Endothelial cell of umbilical vein (primary cell): ENCODE measurements around the gene PPP1R3E. TPM values are rescaled to one million over a fixed set of nuclear protein-coding genes. Genes with fewer than 3 reads are reported as not detected.

Experiments used
- BruUV-seq: library from RNA; stranded (reverse); fragments of 400-500 nt; replicated peaks from 2 replicates; lab custom pipeline; 2021; lab: Mats Ljungman, UMichigan
- CTCF ChIA-PET: fragments of 300-600, 350-600 bp; sonication (Branson Sonifier 250); formaldehyde crosslinking; loops from one replicate; lab custom pipeline; 2021; ENCODE audit warnings: antibody characterized with exemption, inconsistent platforms; lab: Charles Lee
- POLR2A ChIA-PET: fragments of 300-600, 350-600 bp; sonication (Branson Sonifier 250); formaldehyde crosslinking; loops from one replicate; lab custom pipeline; 2021; ENCODE audit warnings: antibody characterized with exemption, inconsistent platforms; lab: Charles Lee
- DNase-seq: peaks from one replicate; pipeline ENCODE4 v3.0.0-alpha.2; 2011; ENCODE audit warnings: low read depth, low spot score
- FAIRE-seq: peaks from 2 replicates; lab custom pipeline; 2011; peaks lifted over from hg19 to GRCh38; lab: Jason Lieb, UNC
- H2AFZ ChIP-seq: 2 replicates; pipeline ENCODE4 v1.6.0; 2012; ENCODE audit warnings: low read depth, low read length, control low read depth, inconsistent platforms
- H3K27ac ChIP-seq: 2 replicates; pipeline ENCODE4 v1.5.1; 2011; ENCODE audit warnings: low read depth, mild to moderate bottlenecking, control low read depth, low read length, moderate library complexity; ENCODE audit not compliant: insufficient read depth
- H3K27me3 ChIP-seq, 2 experiments: 2 replicates each; pipeline versions ENCODE4 v1.6.0 to v1.6.1; 2011; ENCODE audit warnings: low read length in 2 of 2, mixed read lengths in 1 of 2; ENCODE audit not compliant: control insufficient read depth in 2 of 2, insufficient read depth in 2 of 2
- H3K36me3 ChIP-seq, 2 experiments: 2 replicates in 1 of 2; 3 replicates in 1 of 2; pipeline ENCODE4 v1.5.1; 2011; ENCODE audit warnings: low read length in 2 of 2, mild to moderate bottlenecking in 1 of 2, moderate library complexity in 1 of 2; ENCODE audit not compliant: control insufficient read depth in 2 of 2, insufficient read depth in 2 of 2; ENCODE audit errors: extremely low read depth in 1 of 2
- H3K4me1 ChIP-seq: 3 replicates; pipeline ENCODE4 v1.5.1; 2011; ENCODE audit warnings: mild to moderate bottlenecking, low read length; ENCODE audit not compliant: control insufficient read depth, insufficient read depth; ENCODE audit errors: extremely low read depth
- H3K4me2 ChIP-seq: 2 replicates; pipeline ENCODE4 v1.6.1; 2011; ENCODE audit warnings: low read length, control low read depth, mixed read lengths; ENCODE audit not compliant: insufficient read depth
- H3K4me3 ChIP-seq, 3 experiments: fragments of 200-600 bp in 1 of 3; sonication (generic), shearing (Covaris generic) in 1 of 3; replicated peaks in 1 of 3; 2 replicates each; pipeline ENCODE4 v1.5.1; 2011 to 2016; ENCODE audit warnings: control low read depth in 3 of 3, low read length in 3 of 3, mild to moderate bottlenecking in 2 of 3, inconsistent platforms in 1 of 3, low read depth in 1 of 3, moderate library complexity in 1 of 3; ENCODE audit not compliant: insufficient read depth in 1 of 3
- H3K79me2 ChIP-seq: 2 replicates; pipeline ENCODE4 v1.6.0; 2012; ENCODE audit warnings: low read length, inconsistent platforms; ENCODE audit not compliant: control insufficient read depth, insufficient read depth
- H3K9ac ChIP-seq: replicated peaks from 2 replicates; pipeline ENCODE3; 2011; ENCODE audit warnings: low read length, control low read depth; ENCODE audit not compliant: insufficient read depth; ENCODE audit errors: extremely low read depth
- H3K9me1 ChIP-seq: replicated peaks from 3 replicates; pipeline ENCODE4 v1.6.0; 2011; ENCODE audit warnings: mild to moderate bottlenecking, low read length; ENCODE audit not compliant: control insufficient read depth, insufficient read depth; ENCODE audit errors: extremely low read depth
- H3K9me3 ChIP-seq: replicated peaks from 2 replicates; pipeline ENCODE4 v1.5.1; 2012; ENCODE audit warnings: low read length, inconsistent platforms; ENCODE audit not compliant: control insufficient read depth, insufficient read depth
- H4K20me1 ChIP-seq: replicated peaks from 2 replicates; pipeline ENCODE3; 2011; ENCODE audit warnings: mild to moderate bottlenecking, low read length; ENCODE audit not compliant: control insufficient read depth, insufficient read depth; ENCODE audit errors: extremely low read depth
- CTCF ChIP-seq, 2 donors: IDR thresholded peaks; 1 replicate in 1 of 2; 2 replicates in 1 of 2; pipeline ENCODE4 v1.5.1; 2011; ENCODE audit warnings: low read length in 2 of 2, mild to moderate bottlenecking in 2 of 2, moderate library complexity in 2 of 2, control low read depth in 1 of 2, inconsistent platforms in 1 of 2, low read depth in 1 of 2; ENCODE audit not compliant: insufficient read depth in 1 of 2; ENCODE audit errors: extremely low read depth in 1 of 2
- EZH2 ChIP-seq: IDR thresholded peaks from 2 replicates; pipeline ENCODE4 v1.6.1; 2012; ENCODE audit warnings: borderline replicate concordance, low read depth, mild to moderate bottlenecking, moderate library complexity, low read length, inconsistent platforms; ENCODE audit not compliant: severe bottlenecking
- FOS ChIP-seq: IDR thresholded peaks from 2 replicates; pipeline ENCODE4 v1.6.1; 2011; ENCODE audit warnings: mild to moderate bottlenecking, low read length, moderate library complexity, borderline replicate concordance; ENCODE audit not compliant: insufficient read depth
- GATA2 ChIP-seq: IDR thresholded peaks from 2 replicates; pipeline ENCODE4 v1.7.0; 2011; ENCODE audit warnings: low read depth, mild to moderate bottlenecking, moderate library complexity, mixed read lengths, low read length; ENCODE audit not compliant: insufficient read length, insufficient read depth
- JUN ChIP-seq: IDR thresholded peaks from 2 replicates; pipeline ENCODE4 v1.6.1; 2011; ENCODE audit warnings: borderline replicate concordance, low read depth; ENCODE audit not compliant: insufficient read length, insufficient read depth
- MAX ChIP-seq: IDR thresholded peaks from 2 replicates; pipeline ENCODE4 v1.6.1; 2011; ENCODE audit not compliant: insufficient read depth, insufficient read length
- MYC ChIP-seq: IDR thresholded peaks from one replicate; pipeline ENCODE4 v1.6.1; 2011; ENCODE audit warnings: mild to moderate bottlenecking, low read depth, low read length
- POLR2A ChIP-seq: IDR thresholded peaks from 2 replicates; pipeline ENCODE4 v1.6.1; 2012; ENCODE audit warnings: low read depth, mild to moderate bottlenecking, control low read depth, low read length
- POLR2AphosphoS5 ChIP-seq: IDR thresholded peaks from 2 replicates; pipeline ENCODE4 v1.6.1; 2012; ENCODE audit warnings: low read depth, mild to moderate bottlenecking, control low read depth, low read length, moderate library complexity; ENCODE audit not compliant: insufficient read depth
- dilution Hi-C: fragments of 300-500 bp; cut with MboI; formaldehyde crosslinking; loops from one replicate; pipeline ENCODE4 v1.15.0; 2019; ENCODE audit warnings: low sequenced_read_pairs; ENCODE audit not compliant: extremely low pct_ligation_motif_present
- intact Hi-C: fragments of 100-400 bp; cut with micrococcal nuclease; formaldehyde crosslinking; loops from one replicate; pipeline ENCODE4 v1.10.0; 2022
- polyA plus RNA-seq, 4 experiments: library from polyadenylated mRNA; depleted of rRNA in 3 of 4; stranded (reverse) in 3 of 4; unstranded in 1 of 4; fragments of >200 nt; gene quantifications; 2 replicates each; pipeline versions ENCODE4 v1.2.1 to v1.2.3, GENCODE V29; 2011 to 2012; ENCODE audit warnings: missing spikeins in 1 of 4
- total RNA-seq: library from RNA; stranded (reverse); gene quantifications from 2 replicates; pipeline ENCODE4 v1.2.3, GENCODE V29; 2021

The PPP1R3E gene
- total and polyA plus RNA-seq, 2 donors (not counting 3 experiments of a cell fraction or from before 2014, with no cell fraction given): 4.3 to 7.4 TPM

- H3K79me2 ChIP-seq: peaks cover 27% of the 10 kb centered on the region
- peak overlapping the region; percentile 58 for H3K9ac ChIP-seq
- peaks cover 16% of the 10 kb centered on the region for H3K4me1 ChIP-seq
- peaks cover 12 to 13% of the 10 kb centered on the region in 2 experiments for H3K36me3 ChIP-seq
- FAIRE-seq: no peak
- dilution Hi-C loops: no loop called here
- H2AFZ ChIP-seq: peak overlapping the region; percentile 76
- TF ChIP-seq CTCF (IDR thresholded peaks at IDR 0.05; ENCODE audit: extremely low read depth in 1 of 2, insufficient read depth in 1 of 2, low read depth in 1 of 2, low read length in 2 of 2): no peak
- TF ChIP-seq GATA2: no peak
- TF ChIP-seq MAX: no peak
- TF ChIP-seq MYC: no peak
- TF ChIP-seq FOS: no peak
- no peak for TF ChIP-seq POLR2AphosphoS5
- no peak for TF ChIP-seq JUN
- no peak for TF ChIP-seq EZH2
- TF ChIP-seq POLR2A: no peak
- H3K4me3 ChIP-seq: peak overlapping the region in 2 of 3 experiments; percentile 33 to 34
- CTCF ChIA-PET: interaction anchor here (1.2 to 2.9 kb wide), 5 partner anchors 13 to 240 kb away, joined by 3 to 20 read pairs (median 15); partner anchors contain the start of gene BCL2L2
- peak overlapping the region; percentile 75 for H3K27ac ChIP-seq
- no peaks in the 10 kb centered on the region for H4K20me1 ChIP-seq
- no peaks in the 10 kb centered on the region for H3K9me1 ChIP-seq
- H3K4me2 ChIP-seq: peak overlapping the region; percentile 53
- DNase-seq: no peak
- H3K27me3 ChIP-seq: no peaks in the 10 kb centered on the region
- BruUV-seq: no TSS peak
- H3K9me3 ChIP-seq: no peaks in the 10 kb centered on the region
- POLR2A ChIA-PET: no interaction called here
- intact Hi-C loops: loop anchor here (2.0 kb wide), 1 partner anchor 33 kb away; the partner anchor contains the start of gene HOMEZ
Measured at GRCh38 chr14:23319746-23320583, 17.3 kb upstream of the PPP1R3E start.
